ENCODE data around the gene CLK4.

The CLK4 gene

DNA sequence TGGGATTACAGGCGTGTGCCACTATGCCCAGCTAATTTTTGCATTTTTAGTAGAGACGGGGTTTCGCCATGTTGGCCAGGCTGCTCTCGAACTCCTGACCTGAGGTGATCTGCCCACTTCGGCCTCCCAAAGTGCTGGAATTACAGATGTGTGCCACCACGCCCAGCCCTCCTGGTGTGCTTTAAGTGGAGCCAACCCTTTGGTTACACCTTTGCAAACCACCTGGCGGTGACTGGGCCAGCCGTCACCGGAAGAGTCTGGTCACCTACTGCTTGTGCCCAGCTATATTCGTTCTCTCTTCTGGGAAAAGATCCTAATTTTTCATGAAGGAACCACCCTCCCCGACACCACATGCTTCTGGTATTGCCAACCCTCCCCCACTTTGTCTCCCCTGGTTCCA, 72.5 kb downstream of the CLK4 start:
- no peak for DNase-seq (ENCODE audit: low read depth in 1 of 2, low spot score in 1 of 2)

DNA sequence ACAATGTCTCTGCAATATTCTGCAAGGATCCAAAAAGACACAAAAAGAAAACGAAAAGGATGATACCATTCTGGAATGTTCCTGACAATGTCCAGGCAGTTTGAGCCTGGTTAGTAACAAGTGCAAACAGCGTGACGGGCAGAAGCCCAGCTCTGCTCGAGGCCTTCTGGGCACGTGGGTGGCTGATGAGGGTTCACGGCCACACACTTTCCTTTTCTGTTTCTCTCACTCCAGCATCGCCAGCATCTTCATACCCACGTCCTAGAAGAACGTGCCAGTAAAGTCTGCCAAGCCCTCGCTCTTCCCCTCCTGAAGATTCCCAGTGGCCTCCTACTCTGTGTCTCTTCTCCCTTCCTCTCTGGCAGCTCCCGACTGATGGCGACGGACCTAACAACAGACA, 73.3 kb downstream of the CLK4 start:
- no peak for DNase-seq (ENCODE audit: low read depth in 1 of 2, low spot score in 1 of 2)
